ENCODE measurements around the gene RSPRY1. TPM values are rescaled to one million over a fixed set of nuclear protein-coding genes. Genes with fewer than 3 reads are reported as not detected.

Gene RSPRY1
- polyA plus RNA-seq, 1 of the 3 experiments (the other 2 are of a cell fraction) = 16.6 TPM

- TF ChIP-seq RAD21 (IDR thresholded peaks at IDR 0.05; ENCODE audit: low read length) (no peak), RCOR1 (IDR thresholded peaks at IDR 0.05; ENCODE audit: low read length) (no peak)
- 100% methylated on average over 1 of the region's 1 CpG for WGBS (ENCODE audit: low lambda C conversion rate)
- Histone ChIP-seq H3K4me3 (ENCODE audit: low read depth in 2 of 2, low read length in 1 of 2) (no peak overlapping the region), H3K79me2 (ENCODE audit: insufficient read depth) (0 out of 2 replicates have a peak, but pooled peaks cover 4% of the 10 kb centered on the region), H3F3A (replicated peaks; ENCODE audit: insufficient read depth) (peaks cover 8% of the 10 kb centered on the region), H3K27me3 (ENCODE audit: insufficient read depth) (no peaks in the 10 kb centered on the region), H3K36me3 (replicated peaks in 1 of 2; ENCODE audit: control insufficient read depth in 1 of 2, insufficient read depth in 2 of 2, low read length in 1 of 2) (peaks cover 59% of the 10 kb centered on the region in 2 experiments), H3K9ac (no peak overlapping the region), H4K20me1 (ENCODE audit: insufficient read depth) (no peaks in the 10 kb centered on the region), H3K27ac (ENCODE audit: low read depth in 2 of 2, low read length in 1 of 2) (no peak overlapping the region), H2AFZ (ENCODE audit: low read depth) (no peak overlapping the region), H3K9me2 (no peaks in the 10 kb centered on the region), H3K4me2 (no peak overlapping the region), H3K9me3 (no peaks in the 10 kb centered on the region), H3K4me1 (ENCODE audit: control insufficient read depth in 1 of 2, insufficient read depth in 2 of 2, low read depth in 1 of 2, low read length in 1 of 2) (peaks cover 0 to 3% of the 10 kb centered on the region in 2 experiments; a peak in 1 of 4 replicates)
- ChIA-PET CTCF (interaction anchor here (0.9 kb wide), 1 partner anchor 71 kb away, joined by 3 read pairs; the partner anchor contains the start of gene CPNE2), POLR2A (no interaction called here)
- no peak for DNase-seq
These were observed 22.3 kb upstream of the RSPRY1 start for GRCh38 chr16:57163842-57164241.

- TF ChIP-seq ZBTB33 (IDR thresholded peaks at IDR 0.05; ENCODE audit: borderline replicate concordance, low read depth) = no peak
- TF ChIP-seq IRF3 (IDR thresholded peaks at IDR 0.05; ENCODE audit: low read depth, low read length) = no peak
- no peak for TF ChIP-seq CHD2 (IDR thresholded peaks at IDR 0.05; ENCODE audit: low read length, partially characterized antibody)
- no peak for TF ChIP-seq NFIC (IDR thresholded peaks at IDR 0.05; ENCODE audit: borderline replicate concordance)
- TF ChIP-seq SIN3A (IDR thresholded peaks at IDR 0.05; ENCODE audit: borderline replicate concordance, low read depth, low read length) = no peak
- Histone ChIP-seq H3K9ac (no peak overlapping the region), H3F3A (replicated peaks; ENCODE audit: insufficient read depth) (peaks cover 18% of the 10 kb centered on the region), H3K9me3 (no peaks in the 10 kb centered on the region), H3K36me3 (replicated peaks in 1 of 2; ENCODE audit: control insufficient read depth in 1 of 2, insufficient read depth in 2 of 2, low read length in 1 of 2) (peaks cover 57 to 66% of the 10 kb centered on the region in 2 experiments), H3K4me3 (ENCODE audit: low read depth in 2 of 2, low read length in 1 of 2) (no peak overlapping the region), H2AFZ (ENCODE audit: low read depth) (no peak overlapping the region), H3K79me2 (ENCODE audit: insufficient read depth) (0 out of 2 replicates have a peak, but pooled peaks cover 4% of the 10 kb centered on the region), H3K27ac (ENCODE audit: low read depth in 2 of 2, low read length in 1 of 2) (no peak overlapping the region), H3K27me3 (ENCODE audit: insufficient read depth) (no peaks in the 10 kb centered on the region), H3K4me1 (ENCODE audit: control insufficient read depth in 1 of 2, insufficient read depth in 2 of 2, low read depth in 1 of 2, low read length in 1 of 2) (peaks cover 0 to 3% of the 10 kb centered on the region in 2 experiments; a peak in 1 of 4 replicates), H3K9me2 (no peaks in the 10 kb centered on the region), H3K4me2 (no peak overlapping the region), H4K20me1 (ENCODE audit: insufficient read depth) (no peaks in the 10 kb centered on the region)
- POLR2A ChIA-PET = no interaction called here
- no peak for DNase-seq
- CTCF ChIA-PET = interaction anchor here (2.1 kb wide), 1 partner anchor 81 kb away, joined by 10 read pairs; no protein-coding TSS in a partner anchor
- 97% methylated on average over 5 of the region's 5 CpGs for WGBS (ENCODE audit: low lambda C conversion rate)
These were observed 20.6 kb upstream of the RSPRY1 start for GRCh38 chr16:57165483-57165882.

GRCh38 chr16:57165938-57166337 is 20.2 kb upstream of the RSPRY1 start:
- Histone ChIP-seq H4K20me1 (ENCODE audit: insufficient read depth) (no peaks in the 10 kb centered on the region), H3K4me3 (ENCODE audit: low read depth in 2 of 2, low read length in 1 of 2) (no peak overlapping the region), H3F3A (replicated peaks; ENCODE audit: insufficient read depth) (peaks cover 18% of the 10 kb centered on the region), H3K36me3 (replicated peaks in 1 of 2; ENCODE audit: control insufficient read depth in 1 of 2, insufficient read depth in 2 of 2, low read length in 1 of 2) (peaks cover 54 to 65% of the 10 kb centered on the region in 2 experiments), H3K4me2 (no peak overlapping the region), H3K79me2 (ENCODE audit: insufficient read depth) (0 out of 2 replicates have a peak, but pooled peaks cover 4% of the 10 kb centered on the region), H3K27ac (ENCODE audit: low read depth in 2 of 2, low read length in 1 of 2) (no peak overlapping the region), H3K9me2 (no peaks in the 10 kb centered on the region), H3K9ac (no peak overlapping the region), H2AFZ (ENCODE audit: low read depth) (no peak overlapping the region), H3K4me1 (ENCODE audit: control insufficient read depth in 1 of 2, insufficient read depth in 2 of 2, low read depth in 1 of 2, low read length in 1 of 2) (peaks cover 0 to 3% of the 10 kb centered on the region in 2 experiments; a peak in 1 of 4 replicates), H3K27me3 (ENCODE audit: insufficient read depth) (no peaks in the 10 kb centered on the region), H3K9me3 (no peaks in the 10 kb centered on the region)
- 92% methylated on average over 3 of the region's 3 CpGs for WGBS (ENCODE audit: low lambda C conversion rate)
- ChIA-PET CTCF (interaction anchor here (2.1 kb wide), 1 partner anchor 82 kb away, joined by 10 read pairs; no protein-coding TSS in a partner anchor), POLR2A (no interaction called here)
- no peak for DNase-seq
- no peak for TF ChIP-seq FOSL2 (IDR thresholded peaks at IDR 0.05; ENCODE audit: borderline replicate concordance, low read depth)
- peak; percentile 6; the same call in 1 of the 2 replicates for TF ChIP-seq NFIC (IDR thresholded peaks at IDR 0.05; ENCODE audit: borderline replicate concordance)

All from SK-N-SH (cell line).